Esophagus muscularis mucosa (tissue), 4 donors: ENCODE data around the gene RNF130. TPM values are rescaled to one million over a fixed set of nuclear protein-coding genes. Genes with fewer than 3 reads are reported as not detected.
"Not testable (repeated sequence)": the region's sequence is repeated elsewhere in the genome, so short reads cannot be mapped to it uniquely, and the experiment has no call there.

Source experiments
- DNase-seq: peaks from one replicate; pipeline ENCODE4 v3.0.0-alpha.2; 2017; ENCODE audit errors: extremely low spot score
- H3K27ac ChIP-seq, 4 donors: fragments of 200-600 bp; sonication (generic); replicated peaks in 1 of 4; 1 replicate in 3 of 4; 2 replicates in 1 of 4; pipeline ENCODE4 v1.5.1; 2016 to 2019; ENCODE audit warnings: mild to moderate bottlenecking in 1 of 4
- H3K27me3 ChIP-seq, 4 donors: fragments of 200-600 bp; sonication (generic); one replicate each; pipeline versions ENCODE4 v1.5.1 to v1.6.0; 2016 to 2019
- H3K36me3 ChIP-seq, 4 donors: fragments of 200-600 bp; sonication (generic); one replicate each; pipeline ENCODE4 v1.5.1; 2016 to 2019
- H3K4me1 ChIP-seq, 4 donors: fragments of 200-600 bp; sonication (generic); one replicate each; pipeline ENCODE4 v1.5.1; 2016 to 2019
- H3K4me3 ChIP-seq, 4 donors: fragments of 200-600 bp; sonication (generic); 1 replicate in 2 of 4; 2 replicates in 2 of 4; pipeline ENCODE4 v1.5.1; 2016 to 2019; ENCODE audit warnings: mild to moderate bottlenecking in 4 of 4, moderate library complexity in 1 of 4
- H3K9me3 ChIP-seq, 4 donors: fragments of 200-600 bp; sonication (generic); 1 replicate in 3 of 4; 2 replicates in 1 of 4; pipeline ENCODE4 v1.5.1; 2016 to 2019
- EP300 ChIP-seq: sonication (generic); formaldehyde crosslinking; IDR thresholded peaks from one replicate; pipeline ENCODE4 v1.6.1; 2017; ENCODE audit warnings: antibody characterized with exemption
- POLR2A ChIP-seq: fragments of 450-650 bp; IDR thresholded peaks from one replicate; pipeline ENCODE4 v1.6.1; 2017; ENCODE audit warnings: antibody characterized with exemption, moderate library complexity, mild to moderate bottlenecking, low read depth
- POLR2AphosphoS5 ChIP-seq, 2 donors: sonication (generic); formaldehyde crosslinking; IDR thresholded peaks; one replicate each; pipeline ENCODE4 v1.6.1; 2017; ENCODE audit warnings: antibody characterized with exemption in 2 of 2
- WGBS: methylation state at CpG from one replicate; pipeline ENCODE4 v1.1.5; 2018; 5-methylcytosine and 5-hydroxymethylcytosine counted together
- intact Hi-C: fragments of 100-400 bp; cut with DNase I; formaldehyde crosslinking; loops from one replicate; pipeline ENCODE4 v1.15.1; 2023
- total RNA-seq, 4 donors: library from RNA; depleted of rRNA; stranded (reverse); fragments of >200 nt; gene quantifications; one replicate each; pipeline versions ENCODE4 v1.1.0 to v1.2.1, GENCODE V29; 2016
- TF ChIP-seq, protein P1 (sequence below), 3 experiments: fragments of 200-600 bp in 2 of 3; fragments of 450-650 bp in 1 of 3; sonication (generic) in 2 of 3; IDR thresholded peaks; one replicate each; pipeline ENCODE4 v1.5.1; 2017 to 2019; ENCODE audit warnings: antibody characterized with exemption in 3 of 3, mild to moderate bottlenecking in 2 of 3, moderate library complexity in 1 of 3

The RNF130 gene
- total RNA-seq, 4 donors from 2014 or later = 98.4 to 136 (median 108) TPM

DNA sequence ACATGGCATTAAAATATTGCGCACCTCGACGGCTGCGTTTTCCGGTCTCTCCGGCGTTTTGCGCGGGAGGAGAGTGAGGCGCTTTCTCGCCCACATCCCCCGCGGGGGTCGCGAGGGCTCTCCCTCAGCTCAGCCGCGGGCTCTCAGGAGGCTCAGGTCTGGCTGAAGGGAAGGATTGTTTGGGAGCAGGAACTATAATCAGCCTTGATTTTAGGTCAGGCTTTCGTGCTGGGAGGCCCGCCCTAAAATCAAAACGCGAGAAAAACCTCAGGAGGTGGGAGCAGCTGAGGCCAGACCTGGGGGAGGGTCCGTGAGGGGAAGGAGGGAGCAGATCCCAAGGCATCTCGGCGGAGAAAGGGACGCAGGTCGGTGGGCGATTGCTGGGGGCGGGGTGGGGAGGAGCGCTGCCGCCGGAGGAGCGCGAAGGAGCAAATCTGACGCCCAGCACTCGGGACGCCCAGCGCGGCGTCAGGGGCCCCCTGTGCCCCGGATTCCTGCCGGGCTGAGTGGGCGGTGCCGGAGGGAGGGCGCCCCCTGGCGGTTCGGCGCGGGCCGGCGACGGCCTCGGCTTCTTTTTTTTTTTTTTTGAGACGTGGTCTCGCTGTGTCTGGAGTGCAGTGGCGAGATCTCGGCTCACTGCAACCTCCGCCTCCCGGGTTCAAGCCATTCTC lies 18.7 kb upstream of the RNF130 start:
- Histone ChIP-seq H3K9me3 (no peaks in the 10 kb centered on the region), H3K36me3 (no peaks in the 10 kb centered on the region), H3K4me3 (peak overlapping the region; percentile 59 to 68 (median 67)), H3K27ac (peak overlapping the region; percentile 72 to 85 (median 82)), H3K4me1 (peaks cover 4 to 17% (median 14%) of the 10 kb centered on the region in 4 donors), H3K27me3 (no peaks in the 10 kb centered on the region)
- TF ChIP-seq POLR2AphosphoS5 (IDR thresholded peaks at IDR 0.05) = peak; percentile 51 to 61
- TF ChIP-seq, protein P1, sequence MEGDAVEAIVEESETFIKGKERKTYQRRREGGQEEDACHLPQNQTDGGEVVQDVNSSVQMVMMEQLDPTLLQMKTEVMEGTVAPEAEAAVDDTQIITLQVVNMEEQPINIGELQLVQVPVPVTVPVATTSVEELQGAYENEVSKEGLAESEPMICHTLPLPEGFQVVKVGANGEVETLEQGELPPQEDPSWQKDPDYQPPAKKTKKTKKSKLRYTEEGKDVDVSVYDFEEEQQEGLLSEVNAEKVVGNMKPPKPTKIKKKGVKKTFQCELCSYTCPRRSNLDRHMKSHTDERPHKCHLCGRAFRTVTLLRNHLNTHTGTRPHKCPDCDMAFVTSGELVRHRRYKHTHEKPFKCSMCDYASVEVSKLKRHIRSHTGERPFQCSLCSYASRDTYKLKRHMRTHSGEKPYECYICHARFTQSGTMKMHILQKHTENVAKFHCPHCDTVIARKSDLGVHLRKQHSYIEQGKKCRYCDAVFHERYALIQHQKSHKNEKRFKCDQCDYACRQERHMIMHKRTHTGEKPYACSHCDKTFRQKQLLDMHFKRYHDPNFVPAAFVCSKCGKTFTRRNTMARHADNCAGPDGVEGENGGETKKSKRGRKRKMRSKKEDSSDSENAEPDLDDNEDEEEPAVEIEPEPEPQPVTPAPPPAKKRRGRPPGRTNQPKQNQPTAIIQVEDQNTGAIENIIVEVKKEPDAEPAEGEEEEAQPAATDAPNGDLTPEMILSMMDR (IDR thresholded peaks at IDR 0.05) = peak; percentile 69 to 93 (median 86)
- no peak for TF ChIP-seq POLR2A
- TF ChIP-seq EP300 = no peak
- no peak for DNase-seq
- 2% methylated on average over 47 of the region's 58 CpGs for WGBS
- intact Hi-C loops = loop anchor here (5.0 kb wide), 1 partner anchor 103 kb away; no protein-coding TSS in a partner anchor

DNA sequence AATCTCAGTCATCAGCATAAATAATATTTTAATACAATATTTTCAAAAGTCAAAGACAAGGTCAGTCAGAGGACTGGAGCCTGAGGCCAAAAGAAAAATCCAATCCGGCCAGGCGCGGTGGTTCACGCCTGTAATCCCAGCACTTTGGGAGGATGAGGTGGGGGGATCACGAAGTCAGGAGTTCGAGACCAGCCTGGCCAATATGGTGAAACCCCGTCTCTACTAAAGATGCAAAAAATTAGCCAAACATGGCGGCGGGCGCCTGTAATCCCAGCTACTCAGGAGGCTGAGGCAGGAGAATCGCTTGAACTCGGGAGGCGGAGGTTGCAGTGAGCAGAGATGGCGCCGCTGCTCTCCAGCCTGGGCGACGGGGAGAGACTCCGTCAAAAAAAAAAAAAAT lies 18.1 kb upstream of the RNF130 start:
- intact Hi-C loops = loop anchor here (5.0 kb wide), 1 partner anchor 102 kb away; no protein-coding TSS in a partner anchor
- not testable (repeated sequence) for DNase-seq, H3K27me3 ChIP-seq, H3K36me3 ChIP-seq, H3K9me3 ChIP-seq
- 72% methylated on average over 18 of the region's 18 CpGs for WGBS
- peaks cover 4 to 17% (median 14%) of the 10 kb centered on the region in 4 donors for H3K4me1 ChIP-seq
- H3K4me3 ChIP-seq = peak overlapping the region; percentile 59 to 68 (median 67)
- H3K27ac ChIP-seq = peak overlapping the region in 3 of 4 donors; percentile 81 to 85 (median 84)

DNA sequence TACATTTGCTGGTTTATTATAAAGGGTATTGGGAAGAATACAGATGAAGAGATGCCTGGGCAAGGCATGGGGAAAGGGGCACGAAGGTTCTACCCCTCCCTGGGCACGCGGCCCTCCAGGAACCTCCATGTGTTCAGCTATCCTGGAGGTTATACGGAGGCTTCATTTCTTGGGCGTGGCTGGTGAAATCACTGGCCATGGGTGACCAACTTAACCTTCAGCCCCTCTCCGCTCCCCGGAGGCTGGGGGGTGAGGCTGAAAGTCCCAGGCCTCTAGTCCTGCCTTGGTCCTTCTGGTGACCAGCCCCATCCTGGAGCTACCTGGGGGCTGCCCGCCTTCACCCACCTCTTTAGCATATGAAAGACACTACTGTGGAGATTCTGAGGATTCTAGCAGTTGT lies 17.0 kb upstream of the RNF130 start:
- DNase-seq = no peak
- 100% methylated on average over 4 of the region's 8 CpGs for WGBS
- no peaks in the 10 kb centered on the region for H3K9me3 ChIP-seq
- intact Hi-C loops = no loop called here
- H3K36me3 ChIP-seq = no peaks in the 10 kb centered on the region
- no peak overlapping the region for H3K27ac ChIP-seq
- H3K4me3 ChIP-seq = no peak overlapping the region
- TF ChIP-seq EP300 (no peak), POLR2AphosphoS5 (IDR thresholded peaks at IDR 0.05) (no peak), POLR2A (no peak)
- TF ChIP-seq, protein P1 (IDR thresholded peaks at IDR 0.05) = no peak
- H3K27me3 ChIP-seq = no peaks in the 10 kb centered on the region
- peaks cover 4 to 17% (median 14%) of the 10 kb centered on the region in 4 donors for H3K4me1 ChIP-seq

DNA sequence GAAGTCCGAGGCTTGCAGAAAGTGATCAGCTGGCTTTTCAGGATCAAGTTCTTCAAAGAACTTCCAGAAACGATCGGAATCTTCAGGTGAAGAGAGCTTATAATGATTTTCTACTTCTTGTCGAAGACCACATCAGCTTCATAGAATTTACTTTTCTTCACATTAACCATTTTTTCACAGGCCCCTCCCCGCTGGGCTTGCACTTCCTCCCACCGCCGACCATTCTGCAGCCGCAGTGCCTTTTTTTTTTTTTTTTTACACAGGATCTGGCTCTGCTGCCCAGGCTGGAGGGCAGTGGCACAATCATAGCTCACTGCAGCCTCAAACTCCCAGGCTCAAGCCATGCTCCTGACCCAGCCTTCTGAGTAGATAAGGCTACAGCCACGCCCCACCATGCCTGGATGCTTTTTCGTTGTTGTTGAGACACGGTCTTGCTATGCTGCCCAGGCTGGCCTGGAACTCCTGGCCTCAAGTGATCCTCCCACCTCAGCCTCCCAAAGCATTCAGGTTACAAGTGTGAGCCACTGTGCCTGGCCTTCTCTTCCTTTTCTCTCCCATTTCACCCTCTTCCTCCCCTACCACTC lies 15.3 kb upstream of the RNF130 start:
- Histone ChIP-seq H3K4me3 (no peak overlapping the region), H3K4me1 (peaks cover 4 to 17% (median 14%) of the 10 kb centered on the region in 4 donors), H3K36me3 (no peaks in the 10 kb centered on the region), H3K27ac (no peak overlapping the region), H3K27me3 (no peaks in the 10 kb centered on the region), H3K9me3 (no peaks in the 10 kb centered on the region)
- no peak for DNase-seq
- intact Hi-C loops = no loop called here
- 87% methylated on average over 11 of the region's 11 CpGs for WGBS
- TF ChIP-seq, protein P1 (IDR thresholded peaks at IDR 0.05) = no peak
- TF ChIP-seq EP300 (no peak), POLR2AphosphoS5 (IDR thresholded peaks at IDR 0.05) (no peak), POLR2A (no peak)

DNA sequence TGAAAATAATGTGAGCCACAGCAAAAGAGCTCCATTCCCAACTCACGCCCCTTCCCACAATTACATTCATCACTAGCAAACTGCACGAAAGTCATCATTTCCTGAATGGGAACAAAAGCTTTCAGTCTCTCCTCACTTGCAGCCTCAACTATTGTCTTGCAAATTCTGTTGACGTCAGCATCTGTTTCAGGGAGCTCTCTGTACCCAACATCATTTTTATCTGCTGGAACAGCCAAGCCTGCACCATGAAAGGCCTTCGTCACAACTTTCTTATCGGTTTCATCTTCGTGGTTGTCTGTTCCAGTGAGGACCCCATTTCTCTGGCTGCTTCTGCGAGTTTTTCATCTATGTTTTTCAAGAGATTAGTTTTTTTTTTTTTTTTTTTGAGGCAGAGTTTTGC lies 14.3 kb upstream of the RNF130 start:
- Histone ChIP-seq H3K4me3 (no peak overlapping the region), H3K4me1 (peaks cover 4 to 11% (median 8%) of the 10 kb centered on the region in 4 donors), H3K27ac (no peak overlapping the region), H3K36me3 (no peaks in the 10 kb centered on the region), H3K27me3 (peaks cover 0 to 5% (median 0%) of the 10 kb centered on the region in 4 donors), H3K9me3 (no peaks in the 10 kb centered on the region)
- intact Hi-C loops = no loop called here
- TF ChIP-seq POLR2AphosphoS5 (IDR thresholded peaks at IDR 0.05) (no peak), POLR2A (no peak), EP300 (no peak)
- TF ChIP-seq, protein P1 (IDR thresholded peaks at IDR 0.05) = no peak
- no peak for DNase-seq
- WGBS = 62% methylated on average over 7 of the region's 7 CpGs
